AML-193 (cell line): ENCODE data around the gene TGFBR2.

ENCODE experiments used
- DNase-seq, 2 experiments: peaks; one replicate each; lab custom pipeline; 2025; lab: John Stamatoyannopoulos, UW

TGFBR2 gene

DNA sequence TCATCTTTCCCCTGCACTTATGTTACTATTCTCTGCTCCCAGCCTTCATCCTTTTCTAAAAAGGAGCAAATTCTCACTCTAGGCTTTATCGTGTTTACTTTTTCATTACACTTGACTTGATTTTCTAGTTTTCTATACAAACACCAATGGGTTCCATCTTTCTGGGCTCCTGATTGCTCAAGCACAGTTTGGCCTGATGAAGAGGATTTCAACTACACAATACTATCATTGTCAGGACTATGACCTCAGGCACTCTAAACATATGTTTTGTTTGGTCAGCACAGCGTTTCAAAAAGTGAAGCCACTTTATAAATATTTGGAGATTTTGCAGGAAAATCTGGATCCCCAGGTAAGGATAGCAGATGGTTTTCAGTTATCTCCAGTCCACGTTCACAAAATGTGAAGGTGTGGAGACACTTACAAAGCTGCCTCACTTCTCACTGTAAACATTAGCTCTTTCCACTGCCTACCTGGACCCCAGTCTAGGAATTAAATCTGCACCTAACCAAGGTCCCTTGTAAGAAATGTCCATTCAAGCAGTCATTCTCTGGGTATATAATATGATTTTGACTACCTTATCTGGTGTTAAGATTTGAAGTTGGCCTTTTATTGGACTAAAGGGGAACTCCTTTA, 86.2 kb downstream of the TGFBR2 start:
- no peak for DNase-seq

GRCh38 chr3:30693470-30694120, 87.2 kb downstream of the TGFBR2 start:
- peak; percentile 84 for DNase-seq

DNA sequence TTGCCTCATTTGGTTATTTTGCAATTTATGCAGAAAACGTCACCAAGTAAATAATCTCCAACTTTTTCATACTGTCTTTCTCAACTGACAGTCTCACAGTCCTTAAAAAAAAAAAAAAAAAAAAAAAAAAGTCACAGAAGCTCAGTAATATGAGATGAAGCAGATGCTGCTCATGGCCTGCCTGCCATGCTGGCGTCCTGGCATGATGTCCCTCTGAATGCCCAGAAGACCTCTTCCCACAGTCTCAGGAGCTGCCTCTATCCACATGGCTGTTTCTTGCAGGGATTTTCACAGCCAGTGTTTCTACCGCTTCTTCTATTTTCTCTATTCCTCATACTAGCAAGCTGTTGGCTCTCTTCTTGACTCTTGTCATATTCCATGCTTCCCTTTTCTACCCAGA, 87.7 kb downstream of the TGFBR2 start:
- no peak for DNase-seq

DNA sequence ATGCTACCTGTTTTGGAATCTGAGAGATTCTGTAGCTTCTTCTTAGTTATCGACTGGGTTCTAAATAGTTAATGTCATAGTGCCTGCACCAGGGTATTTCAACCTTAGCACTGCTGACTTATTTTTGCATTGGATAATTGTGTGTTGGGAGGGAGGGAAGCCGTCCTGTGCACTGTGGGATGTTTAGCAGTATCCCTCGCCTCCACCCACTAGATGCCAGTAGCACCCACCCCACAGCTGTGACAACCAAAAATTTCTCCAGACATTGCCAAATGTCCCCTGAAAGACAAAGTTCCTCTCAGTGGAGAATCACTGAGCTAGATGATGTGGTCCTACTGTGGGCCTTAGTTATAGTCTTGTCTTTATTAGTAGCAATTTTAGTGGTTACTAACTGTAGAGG, 88.3 kb downstream of the TGFBR2 start:
- DNase-seq = no peak

DNA sequence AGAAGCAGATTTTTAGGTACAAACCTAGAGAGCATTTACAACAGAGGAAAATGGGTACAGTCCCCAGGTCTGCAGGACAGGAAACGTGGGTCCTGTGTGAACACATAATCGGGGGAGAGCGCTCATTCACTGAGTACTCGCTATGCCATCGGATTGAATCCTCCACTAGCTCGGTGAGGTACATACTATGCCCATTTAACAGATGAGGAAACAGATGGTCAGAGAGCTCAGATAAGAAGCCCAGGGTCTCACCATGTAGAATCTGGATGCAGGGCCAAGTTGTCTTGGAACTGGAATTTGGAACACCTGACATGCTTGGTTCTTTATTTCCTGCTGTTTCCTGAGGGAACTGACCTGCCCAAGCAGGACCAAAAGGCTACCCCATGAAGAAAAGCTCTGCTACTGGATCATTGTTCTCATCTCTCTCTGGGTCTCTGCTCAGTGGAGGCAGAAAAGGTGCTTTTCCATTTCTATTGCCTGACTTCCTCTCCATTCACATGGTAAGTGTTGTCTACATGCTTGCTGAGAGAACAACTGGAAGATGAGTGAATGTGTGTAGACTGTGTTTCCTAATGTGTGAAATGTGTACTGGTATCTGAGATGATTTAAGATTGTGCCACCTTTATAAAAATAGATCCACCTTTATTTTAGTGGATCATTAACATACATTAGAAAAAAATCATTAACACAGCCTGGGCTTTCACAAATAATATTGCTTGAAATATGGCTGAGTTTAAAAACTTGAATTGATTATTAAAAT, 89.1 kb downstream of the TGFBR2 start:
- DNase-seq = no peak

DNA sequence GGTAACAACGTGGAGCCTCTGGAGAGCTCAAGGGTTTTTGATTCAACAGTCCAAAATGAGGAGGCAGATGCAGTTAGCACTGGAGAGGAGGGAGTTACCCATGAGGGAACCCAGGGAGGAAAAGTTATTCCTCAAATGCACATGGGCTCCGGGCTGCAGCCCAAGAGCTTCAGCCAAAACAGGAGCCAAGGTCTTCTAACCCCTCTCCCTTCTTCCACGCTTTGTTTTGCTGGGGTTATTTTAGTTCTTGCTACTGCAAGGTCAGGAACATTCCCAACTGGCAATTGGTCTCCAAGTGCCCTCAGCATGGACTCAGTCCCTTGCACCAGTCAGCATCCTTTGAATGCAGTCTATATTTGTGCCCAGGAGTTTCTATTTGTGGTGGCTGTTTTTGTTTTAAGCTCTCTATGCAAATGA, 90.0 kb downstream of the TGFBR2 start:
- DNase-seq = no peak

DNA sequence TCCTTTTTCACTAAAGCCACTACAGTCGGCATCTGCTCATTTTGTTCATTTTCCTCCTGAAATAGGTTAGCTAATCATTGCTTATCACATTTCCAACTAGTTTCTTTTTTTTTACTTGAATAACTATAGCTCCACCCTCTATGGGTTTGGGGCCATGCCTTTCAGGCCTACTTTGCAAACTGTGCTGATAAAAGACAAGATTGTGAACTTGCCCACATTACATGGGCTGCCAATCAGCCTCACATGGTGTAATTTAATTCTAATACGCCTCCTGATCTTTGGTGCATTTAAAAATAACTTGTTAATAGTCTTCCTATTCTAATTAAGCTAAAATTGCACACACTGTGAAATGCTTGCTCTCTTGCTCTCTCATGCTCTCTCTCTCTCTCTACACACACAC, 90.5 kb downstream of the TGFBR2 start:
- DNase-seq = no peak

DNA sequence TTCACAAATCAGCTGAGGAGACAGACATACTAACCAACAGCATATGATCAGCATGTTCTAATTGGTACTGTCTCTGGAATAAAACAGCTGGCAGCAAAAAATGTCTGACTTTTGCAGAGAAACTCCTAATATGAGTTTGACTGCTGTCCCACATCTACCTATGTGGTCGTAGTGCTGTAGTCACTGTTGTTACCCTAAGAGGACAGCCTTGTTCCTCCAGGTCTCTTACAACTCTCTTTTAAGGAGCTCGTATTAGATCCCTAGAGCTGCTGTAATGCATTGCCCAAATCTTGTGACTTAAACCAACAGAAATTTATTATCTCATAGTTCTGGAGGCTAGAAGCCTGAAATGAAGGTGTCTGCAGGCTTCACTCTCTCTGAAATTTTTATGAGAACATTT, 92.1 kb downstream of the TGFBR2 start:
- DNase-seq = no peak

DNA sequence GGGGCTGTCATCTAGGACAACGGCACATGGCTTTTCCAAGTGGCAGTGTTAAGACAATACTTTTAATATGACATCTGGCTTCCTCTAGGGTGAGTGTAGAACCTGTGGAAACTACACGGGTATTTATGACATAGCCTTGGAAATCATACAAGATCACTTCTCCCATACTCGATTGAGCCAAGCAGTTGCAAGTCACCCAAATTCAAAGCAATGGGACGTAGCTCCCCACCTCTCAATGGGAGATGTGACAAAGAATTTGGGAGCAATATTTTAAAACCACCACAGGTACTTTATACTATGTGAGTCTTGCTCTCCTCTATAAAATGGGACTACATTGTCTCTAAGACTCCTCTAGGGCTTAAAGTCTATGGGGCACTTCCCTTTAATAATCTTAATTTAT, 93.5 kb downstream of the TGFBR2 start:
- DNase-seq = no peak

DNA sequence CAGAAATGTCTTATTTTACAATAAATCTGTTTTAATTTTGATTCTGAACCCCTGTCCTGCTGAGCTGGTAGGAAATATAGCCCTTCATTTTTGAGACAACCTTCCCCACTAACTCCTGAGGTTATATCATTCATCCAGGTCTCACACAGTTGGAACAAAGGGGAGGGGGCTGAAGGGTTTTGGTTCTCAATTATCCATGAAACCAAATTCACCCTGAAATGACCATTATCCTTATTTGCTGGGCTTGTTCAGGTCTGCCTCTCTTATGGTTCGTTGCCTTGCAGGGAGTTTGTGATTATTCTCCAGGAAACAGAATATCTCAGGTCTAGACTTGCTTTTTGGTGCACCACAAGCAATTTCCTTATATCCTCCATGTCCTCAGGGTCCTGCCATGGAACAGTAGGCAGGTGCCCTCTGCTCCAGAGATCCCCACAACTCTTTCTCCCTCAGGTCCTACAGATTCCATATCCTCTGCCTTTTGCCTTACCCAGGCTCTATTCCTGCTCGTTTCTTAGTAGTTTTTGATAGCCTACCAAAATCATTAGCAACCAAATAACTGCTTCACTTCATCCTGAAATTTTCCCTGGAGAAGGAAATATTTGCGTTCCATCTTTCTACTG, 94.4 kb downstream of the TGFBR2 start:
- DNase-seq = no peak

- DNase-seq = no peak
Observed at GRCh38 chr3:30702038-30702827, 95.8 kb downstream of the TGFBR2 start.

DNA sequence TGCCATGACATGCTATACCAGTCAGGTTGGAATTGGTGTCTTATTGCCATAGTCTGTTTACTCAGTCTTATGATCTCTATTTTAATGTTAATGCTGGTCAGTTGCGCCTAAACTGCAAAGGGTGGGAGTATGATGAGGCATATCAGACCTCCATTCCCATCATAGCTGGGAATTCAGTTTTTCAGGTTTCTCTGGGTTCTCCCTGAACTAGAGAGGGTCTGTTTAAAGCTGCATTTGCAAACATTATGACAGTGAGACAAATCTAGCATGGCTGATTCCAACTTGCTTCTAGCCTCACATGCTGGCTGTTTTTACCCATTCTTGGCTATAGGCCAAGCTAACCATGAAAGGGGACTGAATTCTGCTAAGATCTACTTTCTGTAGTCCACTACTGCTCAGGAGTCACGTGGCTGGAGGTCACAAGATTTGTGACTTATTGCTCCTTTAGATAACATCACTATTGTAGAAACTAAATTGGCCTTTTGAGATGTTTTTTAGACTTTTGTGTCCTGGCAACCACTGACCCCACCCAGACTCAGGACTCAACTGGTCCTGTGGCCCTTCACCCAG, 96.5 kb downstream of the TGFBR2 start:
- DNase-seq = no peak

DNA sequence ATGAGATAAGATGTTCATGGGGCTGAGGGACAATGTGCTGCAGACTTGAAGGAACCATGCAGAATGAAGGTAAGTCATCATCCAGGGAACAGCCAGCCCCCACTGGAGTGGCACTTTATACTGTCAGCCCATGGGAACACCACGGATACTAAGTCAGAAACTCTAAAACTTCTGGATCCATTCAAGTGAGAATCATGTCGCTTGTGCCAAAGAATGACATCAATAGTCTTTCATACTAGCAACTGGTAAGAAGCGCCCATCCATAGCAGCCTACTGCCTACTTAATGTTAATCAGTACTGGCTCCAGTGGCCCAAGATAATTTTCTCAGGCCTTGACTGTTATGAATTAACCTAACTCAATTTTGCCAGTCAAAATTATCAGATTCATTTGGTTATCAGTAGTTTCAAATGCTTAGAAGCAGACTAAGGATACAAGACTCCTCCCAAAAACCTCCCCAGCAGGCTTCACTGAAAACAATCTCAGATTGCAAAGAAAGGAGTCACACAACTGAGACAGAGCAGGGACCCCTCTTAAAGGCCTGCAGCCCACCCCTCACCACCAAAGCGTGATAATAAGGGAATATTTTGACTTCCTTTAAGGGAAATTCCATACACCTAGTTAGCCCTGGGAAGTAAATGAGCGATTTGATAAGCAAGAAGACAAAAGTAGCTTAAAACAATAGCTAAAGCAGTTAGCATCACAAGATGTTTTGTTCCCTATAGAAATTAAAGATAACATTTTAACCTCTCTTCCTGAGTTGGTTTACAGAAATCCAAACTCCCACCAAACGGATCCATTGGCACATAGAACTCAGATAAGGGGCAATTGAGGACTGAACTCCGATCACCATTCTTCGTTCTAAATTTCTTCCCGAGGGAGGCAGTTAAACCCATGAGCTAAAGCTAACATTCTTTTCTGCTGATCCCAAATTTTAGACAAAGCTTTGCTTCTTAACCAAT, 98.8 kb downstream of the TGFBR2 start:
- no peak for DNase-seq

DNA sequence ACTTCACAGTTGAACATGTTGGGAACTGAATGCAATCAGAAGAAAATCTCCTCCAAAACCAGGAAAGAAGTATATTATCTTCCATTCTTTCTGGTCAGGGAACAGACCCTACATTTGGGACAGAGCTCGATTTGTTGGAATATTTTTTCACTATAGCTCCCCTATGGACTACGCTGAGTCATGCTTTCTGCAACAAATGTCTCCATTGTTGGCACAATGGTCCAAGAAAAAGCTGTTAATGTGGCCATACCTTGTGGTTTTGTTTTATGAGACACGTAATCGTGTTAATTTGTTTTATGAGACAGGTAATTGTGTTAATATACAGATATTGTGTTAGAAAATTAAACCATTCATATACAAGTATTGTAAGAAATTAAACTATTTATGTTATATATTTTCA, 101.4 kb downstream of the TGFBR2 start:
- DNase-seq = no peak

- no peak for DNase-seq
Observed at GRCh38 chr3:30708472-30708871, 102.1 kb downstream of the TGFBR2 start.

DNA sequence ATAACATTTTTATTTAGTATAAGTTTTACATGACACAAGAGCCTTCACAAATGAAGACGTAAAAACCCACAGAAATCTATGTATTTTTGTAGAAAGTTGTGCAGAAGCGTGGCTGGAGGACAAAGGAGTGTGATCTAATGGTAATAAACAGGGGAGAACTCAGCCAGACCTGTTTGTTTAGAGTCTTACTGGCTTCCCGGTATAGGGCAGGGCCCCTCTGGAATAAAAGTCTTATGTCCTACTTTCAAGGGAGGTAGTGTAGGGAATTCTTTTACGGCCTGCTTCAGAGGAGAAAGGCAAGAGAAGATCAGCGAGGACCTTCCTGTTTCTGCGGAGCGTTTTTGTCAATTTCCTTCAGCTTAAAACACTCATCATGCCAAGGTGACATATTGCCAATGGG, 103.6 kb downstream of the TGFBR2 start:
- DNase-seq = no peak

DNA sequence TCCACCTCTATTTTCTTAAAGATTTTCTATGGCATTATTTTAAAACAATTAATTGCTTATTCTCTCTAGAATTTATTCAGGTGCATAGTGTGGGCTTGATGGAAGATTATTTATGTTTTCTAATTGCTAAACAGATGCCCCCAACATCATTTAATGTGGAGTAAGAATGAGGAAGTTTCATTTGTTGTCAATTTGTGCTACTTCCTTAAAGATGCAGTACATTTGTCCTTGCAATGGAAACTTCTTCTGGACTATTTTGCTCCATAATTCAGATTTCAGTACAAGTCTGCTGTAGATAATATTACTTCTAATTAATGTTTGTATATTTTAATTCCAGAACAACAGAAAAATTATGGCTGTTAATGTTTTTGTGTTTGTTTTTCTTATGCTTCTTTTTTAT, 104.8 kb downstream of the TGFBR2 start:
- peak; percentile 40 to 44 for DNase-seq

DNA sequence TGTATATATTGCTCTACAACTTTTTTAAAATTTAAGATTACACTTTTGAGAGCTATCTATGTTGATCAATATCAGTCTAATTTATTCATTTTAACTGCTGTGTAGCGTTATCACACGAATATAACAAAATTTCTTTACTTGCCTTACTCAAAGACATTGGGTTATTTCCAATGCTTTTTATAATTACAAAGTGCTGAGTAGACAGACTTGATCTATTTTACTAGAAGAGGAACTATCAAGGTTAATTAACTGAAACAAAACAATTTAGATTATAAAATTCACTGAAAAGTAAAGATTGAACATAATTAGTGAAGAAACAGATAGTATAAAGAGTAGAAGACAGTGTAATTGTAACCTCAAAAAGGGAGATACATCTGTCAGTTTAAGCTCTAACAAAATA, 105.5 kb downstream of the TGFBR2 start:
- no peak for DNase-seq

DNA sequence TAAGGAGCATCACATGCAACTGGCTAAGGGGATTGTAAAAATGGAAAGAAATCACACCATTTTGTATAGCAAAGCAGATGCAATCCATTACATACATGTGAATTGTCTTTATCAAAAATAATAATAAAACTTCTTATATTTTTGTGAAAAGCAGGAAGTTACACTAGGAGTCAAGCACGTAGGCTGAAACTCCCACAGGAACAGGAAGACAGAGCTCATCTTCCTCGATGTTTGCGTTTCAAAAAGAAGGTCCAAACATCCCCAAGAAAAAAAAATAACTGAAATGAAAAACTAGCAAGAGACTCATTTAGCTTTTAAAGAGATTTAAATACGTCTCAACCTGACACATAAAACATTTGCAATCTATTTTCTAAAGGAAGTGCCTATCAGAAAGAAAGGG, 106.6 kb downstream of the TGFBR2 start:
- no peak for DNase-seq

DNA sequence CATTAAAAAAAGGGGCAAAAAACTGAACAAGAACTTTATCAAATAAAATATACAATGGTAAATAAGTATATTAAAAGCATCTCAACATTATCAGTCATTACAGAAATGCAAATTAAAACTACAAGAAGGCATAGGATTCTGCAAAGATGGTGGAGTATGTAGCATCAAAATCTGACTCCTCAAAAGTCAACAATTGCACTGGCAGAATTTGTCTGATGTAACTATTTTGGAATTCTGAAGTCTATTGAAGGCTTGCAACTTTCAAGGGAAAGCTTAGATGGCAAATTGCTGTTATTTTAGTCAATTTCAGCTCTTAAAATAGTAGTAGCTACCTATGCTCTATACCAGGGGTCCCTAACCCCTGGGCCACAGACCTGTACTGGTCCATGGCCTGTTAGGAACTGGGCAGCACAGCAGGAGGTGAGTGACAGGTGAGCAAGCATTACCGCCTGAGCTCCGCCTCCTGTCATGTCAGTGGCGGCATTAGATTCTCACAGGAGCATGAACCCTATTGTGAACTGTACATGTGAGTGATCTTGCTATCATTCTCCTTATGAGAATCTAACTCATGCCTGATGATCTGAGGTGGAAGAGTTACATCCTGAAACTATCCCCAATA, 107.6 kb downstream of the TGFBR2 start:
- no peak for DNase-seq
